Right lobe of liver (tissue), 4 donors: ENCODE results near the gene CS.
"Not testable (repeated sequence)": the region's sequence is repeated elsewhere in the genome, so short reads cannot be mapped to it uniquely, and the experiment has no call there.

Source experiments
- POLR2A ChIP-seq: fragments of 450-650 bp; IDR thresholded peaks from one replicate; pipeline ENCODE4 v1.6.1; 2017; ENCODE audit warnings: antibody characterized with exemption, mild to moderate bottlenecking
- TF ChIP-seq, protein P1 (sequence below), 4 donors: fragments of 200-600 bp in 3 of 4; fragments of 450-650 bp in 1 of 4; IDR thresholded peaks; one replicate each; pipeline versions ENCODE4 v1.5.1 to v1.8.0; 2016 to 2022; ENCODE audit warnings: antibody characterized with exemption in 4 of 4, mild to moderate bottlenecking in 2 of 4
- donor health status: DM: no; HTN: no; CAD: no.
- donor health status: DM: no; HTN: no; CAD: no.
- donor health status: DM: no; HTN: yes; CAD: no.

- TF ChIP-seq, protein P1, sequence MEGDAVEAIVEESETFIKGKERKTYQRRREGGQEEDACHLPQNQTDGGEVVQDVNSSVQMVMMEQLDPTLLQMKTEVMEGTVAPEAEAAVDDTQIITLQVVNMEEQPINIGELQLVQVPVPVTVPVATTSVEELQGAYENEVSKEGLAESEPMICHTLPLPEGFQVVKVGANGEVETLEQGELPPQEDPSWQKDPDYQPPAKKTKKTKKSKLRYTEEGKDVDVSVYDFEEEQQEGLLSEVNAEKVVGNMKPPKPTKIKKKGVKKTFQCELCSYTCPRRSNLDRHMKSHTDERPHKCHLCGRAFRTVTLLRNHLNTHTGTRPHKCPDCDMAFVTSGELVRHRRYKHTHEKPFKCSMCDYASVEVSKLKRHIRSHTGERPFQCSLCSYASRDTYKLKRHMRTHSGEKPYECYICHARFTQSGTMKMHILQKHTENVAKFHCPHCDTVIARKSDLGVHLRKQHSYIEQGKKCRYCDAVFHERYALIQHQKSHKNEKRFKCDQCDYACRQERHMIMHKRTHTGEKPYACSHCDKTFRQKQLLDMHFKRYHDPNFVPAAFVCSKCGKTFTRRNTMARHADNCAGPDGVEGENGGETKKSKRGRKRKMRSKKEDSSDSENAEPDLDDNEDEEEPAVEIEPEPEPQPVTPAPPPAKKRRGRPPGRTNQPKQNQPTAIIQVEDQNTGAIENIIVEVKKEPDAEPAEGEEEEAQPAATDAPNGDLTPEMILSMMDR (IDR thresholded peaks at IDR 0.05) = not testable (repeated sequence)
- not testable (repeated sequence) for TF ChIP-seq POLR2A
These were observed 37.2 kb downstream of the CS start for GRCh38 chr12:56262955-56263354.
